ENCODE results near the gene P3H4.

DNA sequence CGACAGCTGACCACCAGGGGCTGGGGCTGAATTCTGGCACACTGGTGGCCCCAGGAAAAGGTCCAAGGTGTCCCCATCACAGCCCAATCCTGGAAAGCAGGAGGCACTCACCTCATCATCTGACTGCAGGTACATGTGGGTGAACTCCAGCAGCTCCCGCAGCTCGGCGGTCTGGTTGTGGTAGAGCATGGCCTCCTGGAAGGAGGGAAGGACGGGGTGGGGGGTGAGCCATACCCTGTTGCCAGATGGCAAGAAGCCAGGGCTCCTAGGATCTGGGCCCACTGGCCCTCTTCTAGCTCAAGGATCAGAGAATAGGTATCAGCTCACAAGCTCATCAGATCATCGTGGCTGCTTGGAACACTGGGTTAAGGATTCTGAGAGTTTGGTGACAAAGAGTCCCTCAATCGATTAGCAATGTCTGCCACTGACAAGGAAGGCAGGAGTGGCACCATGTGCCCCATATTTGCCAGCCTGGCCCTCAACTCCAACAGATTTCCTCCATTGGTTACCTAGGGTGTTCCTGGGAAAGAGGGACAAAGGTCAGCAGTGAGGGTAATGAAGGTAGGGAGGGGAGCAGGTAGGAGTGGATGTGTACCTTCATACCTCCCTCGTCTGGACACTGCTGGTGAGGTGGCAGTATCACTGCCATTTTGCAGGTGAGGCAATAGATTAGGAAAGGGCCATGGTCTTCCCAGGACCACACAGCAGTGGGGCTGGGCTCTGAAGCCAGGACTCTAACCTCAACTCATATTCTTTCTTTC, 4.9 kb downstream of the P3H4 start:
- no peak for TF ChIP-seq ZFP30 (CRISPR knock-in tag; IDR thresholded peaks at IDR 0.05)
- TF ChIP-seq TOX (CRISPR knock-in tag; IDR thresholded peaks at IDR 0.05; ENCODE audit: borderline replicate concordance), result no peak

Measured in SK-N-SH treated with all-trans-retinoic acid at 6 μM for 48 hours (cell line).